GM19351 (cell line): ENCODE measurements around the gene HUS1.
"Not testable (repeated sequence)": the region's sequence is repeated elsewhere in the genome, so short reads cannot be mapped to it uniquely, and the experiment has no call there.

ENCODE experiments used
- ATAC-seq: cut with Tn5 transposase; IDR thresholded peaks from one replicate; pipeline ENCODE4 v1.9.1; 2021; ENCODE audit warnings: mild to moderate bottlenecking, moderate library complexity; ENCODE audit not compliant: unreplicated experiment

The HUS1 gene

DNA sequence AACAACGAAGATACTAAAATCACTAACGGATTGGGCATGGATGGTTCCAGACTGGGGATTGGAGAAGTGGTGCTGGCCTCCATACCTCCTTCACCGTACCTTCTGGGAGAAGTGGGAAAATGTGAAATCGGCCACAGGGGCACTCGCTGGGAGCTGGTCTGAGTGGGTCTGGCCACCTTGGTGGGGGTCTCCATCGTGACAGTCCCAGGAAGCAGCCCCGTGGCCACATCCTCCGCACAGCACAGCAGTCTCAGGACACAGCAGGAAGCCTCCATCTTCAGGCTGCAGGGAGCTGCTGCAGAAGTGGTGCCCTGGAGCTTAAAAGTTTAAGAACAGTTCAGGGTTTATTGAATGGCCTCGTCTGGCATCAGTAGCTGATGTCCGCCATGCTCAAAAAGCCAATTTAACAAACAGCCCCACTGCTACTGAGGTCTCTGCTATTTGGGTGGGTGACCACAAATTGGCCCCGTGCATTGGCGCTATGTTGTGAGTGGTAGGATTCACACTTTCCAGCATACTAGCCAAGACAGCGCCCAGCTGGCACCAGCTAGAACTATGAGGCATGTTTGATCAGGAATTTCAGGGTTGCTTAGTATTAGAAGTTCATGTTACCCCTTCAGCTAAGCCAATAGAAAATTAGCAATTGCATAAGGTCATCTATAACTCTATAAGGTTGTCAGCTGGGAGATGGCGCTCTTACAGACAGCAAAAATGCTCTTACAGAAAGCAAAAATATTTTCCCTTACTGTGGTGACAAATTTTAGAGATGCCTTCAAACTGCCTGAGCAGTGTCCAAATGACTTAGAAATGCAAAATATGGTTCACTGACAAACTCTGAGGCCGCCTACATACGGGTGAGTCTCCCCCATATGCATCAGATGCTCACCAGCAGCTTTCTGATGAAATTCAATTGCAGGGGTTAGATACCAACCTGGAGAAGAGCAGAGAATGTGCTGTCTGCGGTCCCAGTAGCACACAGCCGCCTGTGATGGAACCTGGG, 48.1 kb downstream of the HUS1 start:
- ATAC-seq, result no peak

- no peak for ATAC-seq
These were observed 55.1 kb downstream of the HUS1 start for GRCh38 chr7:47924266-47924665.

DNA sequence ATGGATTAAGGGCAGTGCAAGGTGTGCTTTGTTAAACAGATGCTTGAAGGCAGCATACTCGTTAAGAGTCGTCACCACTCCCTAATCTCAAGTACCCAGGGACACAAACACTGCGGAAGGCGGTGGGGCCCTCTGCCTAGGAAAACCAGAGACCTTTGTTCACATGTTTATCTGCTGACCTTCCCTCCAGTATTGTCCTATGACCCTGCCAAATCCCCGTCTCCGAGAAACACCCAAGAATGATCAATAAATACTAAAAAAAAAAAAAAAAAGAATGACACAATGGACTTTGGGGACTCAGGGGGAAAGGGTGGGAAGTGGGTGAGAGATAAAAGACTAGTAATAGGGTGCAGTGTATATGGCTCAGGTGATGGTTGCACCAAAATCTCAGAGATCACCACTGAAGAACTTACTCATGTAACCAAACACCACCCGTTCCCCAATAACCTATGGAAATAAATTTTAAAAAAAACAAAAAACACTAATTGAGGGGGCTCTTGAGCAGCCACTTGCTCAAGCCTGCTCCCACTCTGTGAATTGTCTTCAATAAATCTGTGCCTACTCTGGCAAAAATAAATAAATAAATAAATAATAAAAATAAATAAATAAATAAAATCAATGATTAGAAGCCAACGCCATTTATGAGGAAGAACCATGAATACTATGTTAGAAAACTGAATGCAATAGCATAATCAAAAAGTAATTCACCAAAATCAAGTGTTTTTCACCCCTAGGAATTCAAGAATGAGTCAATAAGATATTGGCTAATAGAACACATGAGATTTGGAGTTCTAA, 56.1 kb downstream of the HUS1 start:
- not testable (repeated sequence) for ATAC-seq

DNA sequence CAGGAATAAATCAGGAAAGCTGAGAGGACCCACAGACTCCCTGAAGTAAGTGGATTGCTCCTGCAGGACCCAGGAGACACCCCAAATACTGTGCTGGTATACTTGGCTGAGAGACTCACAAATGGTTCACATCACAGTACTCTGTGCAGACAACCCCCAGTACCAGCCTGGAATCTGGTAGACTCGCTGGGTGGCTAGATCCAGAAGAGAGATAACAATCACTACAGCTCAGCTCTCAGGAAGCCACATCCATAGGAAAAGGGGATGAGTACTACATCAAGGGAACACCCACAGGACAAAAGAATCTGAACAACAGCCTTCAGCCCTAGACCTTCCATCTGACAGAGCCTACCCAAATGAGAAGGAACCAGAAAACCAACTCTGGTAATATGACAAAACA, 62.9 kb downstream of the HUS1 start:
- ATAC-seq, result not testable (repeated sequence)

DNA sequence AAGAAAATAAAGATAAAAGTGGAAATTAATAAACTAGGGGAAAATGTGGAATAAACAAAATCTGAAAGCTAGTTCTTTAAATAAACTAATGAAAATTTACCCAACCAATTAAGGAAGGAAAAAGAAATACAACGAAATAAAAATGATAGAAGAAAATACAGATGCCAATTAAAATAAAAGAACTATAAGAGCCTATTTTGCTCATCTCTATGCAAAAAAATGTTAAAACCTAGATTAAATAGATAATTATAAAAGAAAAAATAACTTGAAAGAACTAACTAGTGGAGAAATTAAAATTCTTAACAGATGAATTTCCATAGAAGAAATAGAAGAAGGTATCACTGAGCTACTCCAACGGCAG, 63.8 kb downstream of the HUS1 start:
- ATAC-seq, result no peak

DNA sequence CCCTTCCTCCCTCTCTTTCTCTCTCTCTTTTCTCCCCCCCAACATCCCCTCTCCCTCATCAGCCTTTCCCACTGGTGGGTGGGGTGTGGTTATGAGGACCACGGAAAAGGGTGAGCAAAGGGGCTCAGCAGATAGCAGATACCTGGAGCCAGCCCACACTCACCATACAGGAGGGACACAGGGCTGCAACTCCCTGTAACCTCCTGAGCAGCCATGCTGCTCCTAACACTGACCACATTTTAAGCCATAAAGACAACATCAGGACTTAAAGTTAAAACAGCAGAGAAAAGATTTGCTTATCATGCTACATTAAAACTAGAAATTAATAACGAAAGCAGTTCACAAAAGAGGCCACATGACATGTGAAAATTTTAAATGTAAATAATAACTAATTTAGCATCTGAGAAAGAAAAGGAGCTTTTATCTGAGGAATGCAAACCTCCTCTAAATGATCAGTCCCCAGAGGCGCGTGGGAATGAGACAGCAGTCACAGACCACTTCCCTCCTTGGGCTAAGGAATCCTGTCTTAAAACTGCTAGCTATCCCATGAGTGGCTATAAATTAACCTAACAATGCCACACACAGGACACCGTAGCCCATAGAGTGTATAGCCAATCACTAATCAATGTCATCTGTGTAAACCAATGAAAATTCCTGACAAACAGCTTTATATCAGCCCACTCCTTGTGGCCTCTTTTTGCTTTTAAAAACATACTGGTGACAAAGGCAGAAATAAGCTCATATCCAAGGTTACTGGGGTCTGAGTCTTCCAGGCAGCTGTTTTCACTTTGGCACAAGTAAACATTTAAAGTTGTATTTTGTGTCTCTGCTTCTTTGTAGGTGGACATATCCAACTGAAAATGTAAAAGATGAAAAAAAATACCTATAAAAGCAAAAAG, 64.4 kb downstream of the HUS1 start:
- no peak for ATAC-seq
